ENCODE measurements around the gene ADTRP. TPM values are rescaled to one million over a fixed set of nuclear protein-coding genes. Genes with fewer than 3 reads are reported as not detected.

Gene ADTRP
- total RNA-seq, 1 experiment from 2014 or later = 0.86 TPM

- no peak overlapping the region for H3K27ac ChIP-seq (ENCODE audit: low read depth, low read length)
- H3K9ac ChIP-seq (ENCODE audit: low read length) = no peak overlapping the region
- H3K79me2 ChIP-seq (ENCODE audit: insufficient read depth, low read length) = no peaks in the 10 kb centered on the region
- no TSS peak for BruUV-seq (replicated peaks)
- ATAC-seq = no peak
- H3K9me3 ChIP-seq (ENCODE audit: control insufficient read depth in 1 of 2, insufficient read depth in 1 of 2, low read depth in 1 of 2, low read length in 2 of 2) = no peaks in the 10 kb centered on the region
- DNase-seq (ENCODE audit: low read depth, low spot score) = no peak
- no peaks in the 10 kb centered on the region for H4K20me1 ChIP-seq (ENCODE audit: insufficient read depth)
- no peak overlapping the region for H3K4me3 ChIP-seq (replicated peaks in 1 of 2; ENCODE audit: low read depth in 1 of 2, low read length in 2 of 2)
- RAD21 ChIA-PET (ENCODE audit: low non-redundant PET in 1 of 2, low total read pairs in 2 of 2, uncharacterized antibody in 2 of 2, unreplicated experiment in 2 of 2) = no interaction called here
- no peaks in the 10 kb centered on the region for H3K36me3 ChIP-seq (ENCODE audit: control insufficient read depth in 1 of 2, insufficient read depth in 2 of 2, low read length in 2 of 2)
- H3K4me1 ChIP-seq (ENCODE audit: control insufficient read depth in 1 of 2, insufficient read depth in 2 of 2, low read length in 2 of 2) = peaks cover 0 to 10% of the 10 kb centered on the region in 2 experiments; a peak in 1 of 4 replicates
- no peak for TF ChIP-seq REST (IDR thresholded peaks at IDR 0.05; ENCODE audit: low read depth)
- no peak for TF ChIP-seq SP1 (IDR thresholded peaks at IDR 0.05; ENCODE audit: low read depth)
- no peak for TF ChIP-seq SIN3A (IDR thresholded peaks at IDR 0.05; ENCODE audit: low read depth)
- no peak for TF ChIP-seq SRF (IDR thresholded peaks at IDR 0.05; ENCODE audit: low read depth)
- no peak for TF ChIP-seq ZNF274 (IDR thresholded peaks at IDR 0.05; ENCODE audit: low read depth, low read length)
- TF ChIP-seq CBX3 (IDR thresholded peaks at IDR 0.05; ENCODE audit: low read depth) = no peak
- TF ChIP-seq ZFX (IDR thresholded peaks at IDR 0.05) = no peak
- TF ChIP-seq EZH2phosphoT487 (IDR thresholded peaks at IDR 0.05; ENCODE audit: borderline replicate concordance) = no peak
- TF ChIP-seq JUND (IDR thresholded peaks at IDR 0.05) = no peak
- no peak for TF ChIP-seq POLR2AphosphoS5 (IDR thresholded peaks at IDR 0.05; ENCODE audit: low read depth, low read length)
- TF ChIP-seq YY1 (IDR thresholded peaks at IDR 0.05; ENCODE audit: extremely low read depth, insufficient replicate concordance, low read depth, low read length) = no peak
- no peak for TF ChIP-seq CTCF (IDR thresholded peaks at IDR 0.05 in 2 of 3, conservative IDR thresholded peaks at IDR 0.05 in 1 of 3; ENCODE audit: borderline replicate concordance in 1 of 3, insufficient read depth in 1 of 3, low read depth in 2 of 3, low read length in 2 of 3)
- no peak for TF ChIP-seq ATF3 (IDR thresholded peaks at IDR 0.05)
- no peak for TF ChIP-seq CEBPB (IDR thresholded peaks at IDR 0.05; ENCODE audit: low read depth)
- TF ChIP-seq ZBTB33 (IDR thresholded peaks at IDR 0.05; ENCODE audit: extremely low read depth, insufficient replicate concordance, low read length) = no peak
- TF ChIP-seq MAX (IDR thresholded peaks at IDR 0.05) = no peak
- TF ChIP-seq ELF1 (IDR thresholded peaks at IDR 0.05; ENCODE audit: borderline replicate concordance, low read depth) = no peak
- no peak for TF ChIP-seq POLR2A (IDR thresholded peaks at IDR 0.05; ENCODE audit: borderline replicate concordance, extremely low read depth, insufficient read depth, insufficient read length)
- H3K9me2 ChIP-seq (ENCODE audit: insufficient read depth) = no peaks in the 10 kb centered on the region
- no peaks in the 10 kb centered on the region for H3K27me3 ChIP-seq (ENCODE audit: insufficient read depth, low read length)
- H2AFZ ChIP-seq (ENCODE audit: low read depth, low read length, poor library complexity, severe bottlenecking) = no peak overlapping the region
- CTCF ChIA-PET = no interaction called here
- POLR2A ChIA-PET = no interaction called here
- no peak overlapping the region for H3K4me2 ChIP-seq (ENCODE audit: low read length)
- intact Hi-C loops (cut with micrococcal nuclease) = no loop called here
Observed at GRCh38 chr6:11705483-11705882, 73.1 kb downstream of the ADTRP start.

Data from HCT116 (cell line).